SU-DHL-6 (cell line): ENCODE data around the gene POLR2F.

ENCODE experiments used
- CTCF ChIP-seq: fragments of 200-600 bp; sonication (generic); IDR thresholded peaks from one replicate; pipeline ENCODE4 v1.5.1; 2017; ENCODE audit warnings: antibody characterized with exemption, mild to moderate bottlenecking, low read length, moderate library complexity; ENCODE audit not compliant: insufficient read depth, poor library complexity, severe bottlenecking
- EZH2phosphoT487 ChIP-seq: fragments of 200-600 bp; sonication (generic), shearing (Covaris generic); conservative IDR thresholded peaks from 2 replicates; pipeline ENCODE4 v1.6.1; 2018; ENCODE audit warnings: mild to moderate bottlenecking, antibody characterized with exemption, low read length, moderate library complexity, mixed read lengths

- no peak for TF ChIP-seq CTCF
- TF ChIP-seq EZH2phosphoT487: no peak
Observed at GRCh38 chr22:37932821-37933578, 20.5 kb upstream of the POLR2F start.
